ENCODE data around the gene MXD3. TPM values are rescaled to one million over a fixed set of nuclear protein-coding genes. Genes with fewer than 3 reads are reported as not detected.

Gene MXD3
- total and polyA plus RNA-seq, 5 experiments from 2014 or later, result 0.07 to 18.1 (median 1.1) TPM

- H3K27ac Mint-ChIP-seq, result peak overlapping the region in 6 of 10 donors; percentile 13 to 91 (median 71)
- peaks cover 0 to 2% (median 0%) of the 10 kb centered on the region in 9 donors for H3K9me3 Mint-ChIP-seq
These were observed 43.0 kb upstream of the MXD3 start for GRCh38 chr5:177354711-177355110.

GRCh38 chr5:177354256-177354655 is 42.6 kb upstream of the MXD3 start:
- H3K36me3 Mint-ChIP-seq, result peaks cover 0 to 6% (median 1%) of the 10 kb centered on the region in 3 donors
- peaks cover 32 to 75% (median 72%) of the 10 kb centered on the region in 4 donors for H3K4me1 Mint-ChIP-seq
- H3K27ac Mint-ChIP-seq, result peak overlapping the region in 6 of 10 donors; percentile 13 to 91 (median 50)
- peaks cover 0 to 2% (median 0%) of the 10 kb centered on the region in 9 donors for H3K9me3 Mint-ChIP-seq
- POLR2A ChIA-PET, result interaction anchor here (1.4 to 12.6 kb wide), 3 partner anchors 15 to 72 kb away, joined by 3 to 247 read pairs (median 4); partner anchors contain the start of gene GRK6
- no peak for DNase-seq
- ATAC-seq, result no peak
- H3K4me3 Mint-ChIP-seq, result peak overlapping the region in 4 of 10 donors; percentile 6 to 29 (median 18)
- H3K27me3 Mint-ChIP-seq, result no peaks in the 10 kb centered on the region

More at GRCh38 chr5:177354711-177355110, 43.0 kb upstream of the MXD3 start:
- no peaks in the 10 kb centered on the region for H3K27me3 Mint-ChIP-seq
- no peak for ATAC-seq
- POLR2A ChIA-PET, result interaction anchor here (1.3 to 12.6 kb wide), 4 partner anchors 15 to 101 kb away, joined by 3 to 247 read pairs (median 4); partner anchors contain the start of gene GRK6
- peak overlapping the region in 6 of 10 donors; percentile 5 to 62 (median 30) for H3K4me3 Mint-ChIP-seq
- peaks cover 0 to 4% (median 1%) of the 10 kb centered on the region in 3 donors for H3K36me3 Mint-ChIP-seq
- DNase-seq, result peak in 1 of 10 donors; percentile 31
- H3K4me1 Mint-ChIP-seq, result peaks cover 34 to 75% (median 72%) of the 10 kb centered on the region in 4 donors

- no peak for DNase-seq
- ATAC-seq, result no peak
- H3K27ac Mint-ChIP-seq, result peak overlapping the region in 3 of 10 donors; percentile 18 to 77 (median 59)
- H3K9me3 Mint-ChIP-seq, result peaks cover 0 to 2% (median 0%) of the 10 kb centered on the region in 9 donors
- H3K4me1 Mint-ChIP-seq, result peaks cover 29 to 71% (median 71%) of the 10 kb centered on the region in 4 donors
- peaks cover 0 to 16% (median 1%) of the 10 kb centered on the region in 3 donors for H3K36me3 Mint-ChIP-seq
- POLR2A ChIA-PET, result interaction anchor here (0.7 to 12.6 kb wide), 5 partner anchors 16 to 64 kb away, joined by 4 to 247 read pairs (median 7); partner anchors contain the start of genes PRELID1 and RAB24
- H3K4me3 Mint-ChIP-seq, result peak overlapping the region in 5 of 10 donors; percentile 36 to 50 (median 41)
- no peaks in the 10 kb centered on the region for H3K27me3 Mint-ChIP-seq
These were observed 41.4 kb upstream of the MXD3 start for GRCh38 chr5:177353093-177353492.

- POLR2A ChIA-PET, result interaction anchor here (0.6 to 12.6 kb wide), 21 partner anchors 9 to 146 kb away, joined by 3 to 247 read pairs (median 5); partner anchors contain the start of genes GRK6, PDLIM7, PRELID1 and RAB24
- Mint-ChIP-seq H3K9me3 (peaks cover 0 to 2% (median 0%) of the 10 kb centered on the region in 9 donors), H3K4me1 (peaks cover 23 to 74% (median 70%) of the 10 kb centered on the region in 4 donors), H3K36me3 (peaks cover 0 to 26% (median 4%) of the 10 kb centered on the region in 3 donors), H3K27me3 (no peaks in the 10 kb centered on the region), H3K27ac (peak within 1 kb of the TSS; percentile 97 to 100 (median 100)), H3K4me3 (peak within 1 kb of the TSS; percentile 95 to 100 (median 98))
- DNase-seq, result peak; percentile 76 to 96 (median 91)
- peak; percentile 98 for ATAC-seq
These were observed 40.0 kb upstream of the MXD3 start, which contains the start of gene LMAN2 for GRCh38 chr5:177351392-177352329. Gene LMAN2, minus strand, starts transcription at chr5:177351668. Its CDS starts 21 bp downstream, at chr5:177351647.

- Mint-ChIP-seq H3K36me3 (peaks cover 0 to 34% (median 4%) of the 10 kb centered on the region in 3 donors), H3K9me3 (peaks cover 0 to 2% (median 0%) of the 10 kb centered on the region in 9 donors), H3K4me3 (peak overlapping the region; percentile 95 to 100 (median 98)), H3K27ac (peak overlapping the region; percentile 97 to 100 (median 100)), H3K27me3 (no peaks in the 10 kb centered on the region), H3K4me1 (peaks cover 22 to 74% (median 66%) of the 10 kb centered on the region in 4 donors)
- POLR2A ChIA-PET, result interaction anchor here (0.8 to 12.6 kb wide), 17 partner anchors 10 to 147 kb away, joined by 3 to 247 read pairs (median 7); partner anchors contain the start of genes GRK6, PDLIM7, PRELID1 and RAB24
- no peak for ATAC-seq
- no peak for DNase-seq
These were observed 39.2 kb upstream of the MXD3 start for GRCh38 chr5:177350776-177351391.

- ATAC-seq, result no peak
- POLR2A ChIA-PET, result interaction anchor here (0.8 to 1.5 kb wide), 2 partner anchors 11 to 14 kb away, joined by 3 to 4 read pairs; no protein-coding TSS in a partner anchor
- Mint-ChIP-seq H3K9me3 (no peaks in the 10 kb centered on the region), H3K27ac (peak overlapping the region in 9 of 10 donors; percentile 5 to 99 (median 60)), H3K4me3 (peak overlapping the region; percentile 79 to 100 (median 97)), H3K4me1 (peaks cover 21 to 67% (median 57%) of the 10 kb centered on the region in 4 donors), H3K27me3 (no peaks in the 10 kb centered on the region), H3K36me3 (peaks cover 0 to 41% (median 3%) of the 10 kb centered on the region in 3 donors)
- no peak for DNase-seq
These were observed 38.1 kb upstream of the MXD3 start for GRCh38 chr5:177349762-177350161.

- DNase-seq, result no peak
- peaks cover 17 to 64% (median 53%) of the 10 kb centered on the region in 4 donors for H3K4me1 Mint-ChIP-seq
- no peak for ATAC-seq
- H3K27me3 Mint-ChIP-seq, result no peaks in the 10 kb centered on the region
- peak overlapping the region in 9 of 10 donors; percentile 79 to 100 (median 97) for H3K4me3 Mint-ChIP-seq
- H3K9me3 Mint-ChIP-seq, result no peaks in the 10 kb centered on the region
- POLR2A ChIA-PET, result interaction anchor here (0.7 to 0.8 kb wide), 2 partner anchors 14 to 54 kb away, joined by 3 to 4 read pairs; no protein-coding TSS in a partner anchor
- H3K36me3 Mint-ChIP-seq, result peaks cover 0 to 46% (median 3%) of the 10 kb centered on the region in 3 donors
- H3K27ac Mint-ChIP-seq, result peak overlapping the region in 7 of 10 donors; percentile 34 to 99 (median 72)
These were observed 37.6 kb upstream of the MXD3 start for GRCh38 chr5:177349362-177349647.

- H3K27me3 Mint-ChIP-seq, result no peaks in the 10 kb centered on the region
- peaks cover 19 to 64% (median 56%) of the 10 kb centered on the region in 4 donors for H3K4me1 Mint-ChIP-seq
- peak overlapping the region in 2 of 10 donors; percentile 10 to 13 for H3K27ac Mint-ChIP-seq
- ATAC-seq (no peak), DNase-seq (no peak)
- H3K36me3 Mint-ChIP-seq, result peaks cover 0 to 54% (median 3%) of the 10 kb centered on the region in 3 donors
- POLR2A ChIA-PET, result no interaction called here
- no peaks in the 10 kb centered on the region for H3K9me3 Mint-ChIP-seq
- peak overlapping the region in 5 of 10 donors; percentile 1 to 26 (median 15) for H3K4me3 Mint-ChIP-seq
These were observed 36.0 kb upstream of the MXD3 start for GRCh38 chr5:177347699-177348098.

- Mint-ChIP-seq H3K27me3 (no peaks in the 10 kb centered on the region), H3K9me3 (no peaks in the 10 kb centered on the region), H3K4me1 (peaks cover 18 to 64% (median 51%) of the 10 kb centered on the region in 4 donors), H3K36me3 (peaks cover 0 to 60% (median 3%) of the 10 kb centered on the region in 3 donors), H3K27ac (peak overlapping the region in 4 of 10 donors; percentile 20 to 69 (median 46)), H3K4me3 (peak overlapping the region in 3 of 10 donors; percentile 18 to 39 (median 34))
- POLR2A ChIA-PET, result no interaction called here
- no peak for ATAC-seq
- DNase-seq, result no peak
These were observed 35.1 kb upstream of the MXD3 start for GRCh38 chr5:177346820-177347219.

- Mint-ChIP-seq H3K27me3 (no peaks in the 10 kb centered on the region), H3K9me3 (peaks cover 0 to 2% (median 0%) of the 10 kb centered on the region in 9 donors), H3K4me3 (no peak overlapping the region), H3K4me1 (peaks cover 18 to 58% (median 37%) of the 10 kb centered on the region in 4 donors), H3K36me3 (peaks cover 3 to 77% (median 12%) of the 10 kb centered on the region in 3 donors), H3K27ac (peak overlapping the region in 1 of 10 donors; percentile 83)
- no peak for ATAC-seq
- DNase-seq, result no peak
- POLR2A ChIA-PET, result no interaction called here
These were observed 33.2 kb upstream of the MXD3 start for GRCh38 chr5:177344891-177345290.

- Mint-ChIP-seq H3K4me1 (peaks cover 10 to 56% (median 35%) of the 10 kb centered on the region in 4 donors), H3K4me3 (peak overlapping the region in 2 of 10 donors; percentile 12 to 36), H3K36me3 (peaks cover 6 to 77% (median 17%) of the 10 kb centered on the region in 3 donors), H3K27me3 (no peaks in the 10 kb centered on the region), H3K27ac (no peak overlapping the region), H3K9me3 (peaks cover 0 to 4% (median 0%) of the 10 kb centered on the region in 9 donors)
- DNase-seq, result no peak
- POLR2A ChIA-PET, result interaction anchor here (0.7 kb wide), 1 partner anchor 165 kb away, joined by 8 read pairs; no protein-coding TSS in a partner anchor
- no peak for ATAC-seq
These were observed 32.1 kb upstream of the MXD3 start for GRCh38 chr5:177343777-177344176.
